K562 (cell line): Measurements from ENCODE around the gene WDR47. TPM values are rescaled to one million over a fixed set of nuclear protein-coding genes. Genes with fewer than 3 reads are reported as not detected.

Experiments used
- ARID1B ChIP-seq: fragments of 450-650 bp; IDR thresholded peaks from 2 replicates; pipeline ENCODE4 v1.6.1; 2016; ENCODE audit warnings: antibody characterized with exemption, mild to moderate bottlenecking, inconsistent platforms
- ATF4 ChIP-seq: fragments of 450-650 bp; formaldehyde crosslinking; IDR thresholded peaks from 2 replicates; pipeline ENCODE4 v1.4.0; 2022; ENCODE audit warnings: mild to moderate bottlenecking, moderate library complexity
- BRD9 ChIP-seq: fragments of 450-650 bp; IDR thresholded peaks from 2 replicates; pipeline ENCODE4 v1.6.1; 2018; ENCODE audit warnings: low read depth; ENCODE audit not compliant: partially characterized antibody
- CBFA2T3 ChIP-seq: fragments of 450-650 bp; IDR thresholded peaks from 2 replicates; pipeline ENCODE4 v1.6.1; 2017
- CCAR2 ChIP-seq: fragments of 200-400 bp; formaldehyde crosslinking; IDR thresholded peaks from 2 replicates; pipeline ENCODE4 v1.6.1; 2017; ENCODE audit warnings: mild to moderate bottlenecking, low read depth, low read length
- DLX4 ChIP-seq: fragments of 250-450 bp; sonication (Bioruptor Pico); IDR thresholded peaks from 2 replicates; pipeline ENCODE4 v1.6.1; 2021; ENCODE audit warnings: mild to moderate bottlenecking
- ELK3 ChIP-seq: fragments of 450-650 bp; formaldehyde crosslinking; IDR thresholded peaks from 2 replicates; pipeline ENCODE4 v1.4.0; 2020; ENCODE audit warnings: mild to moderate bottlenecking
- KDM5B ChIP-seq: fragments of 200-600 bp; sonication (generic); IDR thresholded peaks from 2 replicates; pipeline ENCODE4 v1.6.1; 2012; ENCODE audit warnings: low read depth, mild to moderate bottlenecking, moderate library complexity, low read length, control low read depth, inconsistent platforms; ENCODE audit not compliant: insufficient replicate concordance
- NKRF ChIP-seq: fragments of 450-650 bp; IDR thresholded peaks from 2 replicates; pipeline ENCODE4 v1.6.1; 2016; ENCODE audit warnings: borderline replicate concordance
- PHF20 ChIP-seq: fragments of 450-650 bp; IDR thresholded peaks from 2 replicates; pipeline ENCODE4 v1.6.1; 2018; ENCODE audit not compliant: partially characterized antibody
- RNF219 ChIP-seq: fragments of 250-450 bp; sonication (Bioruptor Pico); IDR thresholded peaks from 2 replicates; pipeline ENCODE4 v1.5.0; 2022; ENCODE audit warnings: mild to moderate bottlenecking
- SMAD2 ChIP-seq: fragments of 150-350 bp; IDR thresholded peaks from 2 replicates; pipeline ENCODE4 v1.6.1; 2014; ENCODE audit warnings: low read depth, mild to moderate bottlenecking, low read length
- SMC3 ChIP-seq: conservative IDR thresholded peaks from 2 replicates; pipeline ENCODE4 v1.6.1; 2011; ENCODE audit warnings: low read depth, low read length, improper control_type of control experiment; ENCODE audit not compliant: insufficient read depth
- ZBTB11 ChIP-seq, 3 experiments: fragments of 200-800 bp in 1 of 3; fragments of 250-450 bp in 1 of 3; fragments of 450-650 bp in 1 of 3; sonication (Bioruptor Pico) in 1 of 3; sonication (Bioruptor generic) in 1 of 3; formaldehyde crosslinking in 1 of 3; IDR thresholded peaks; 2 replicates each; pipeline versions ENCODE4 v1.6.1 to v1.8.0; 2016 to 2022; ENCODE audit warnings: mild to moderate bottlenecking in 2 of 3, missing genetic modification characterization in 2 of 3, missing compliant biosample characterization in 1 of 3, moderate library complexity in 1 of 3
- ZKSCAN8 ChIP-seq: fragments of 200-800 bp; sonication (Bioruptor generic); IDR thresholded peaks from 2 replicates; pipeline ENCODE4 v1.6.1; 2016; ENCODE audit warnings: missing genetic modification characterization, missing compliant biosample characterization
- ZNF699 ChIP-seq: fragments of 250-450 bp; sonication (Bioruptor Pico); IDR thresholded peaks from 2 replicates; pipeline ENCODE4 v1.8.0; 2021; ENCODE audit warnings: mild to moderate bottlenecking, moderate library complexity; ENCODE audit not compliant: insufficient replicate concordance
- polyA plus RNA-seq, 8 experiments: library from polyadenylated mRNA; depleted of rRNA in 4 of 8; stranded (reverse) in 5 of 8; unstranded in 3 of 8; fragments of >200 nt; fragmentation: Nextera tagmentation in 2 of 8; fragmentation: Illumina TruSeq in 1 of 8; extraction: Ambion mirVana in 2 of 8; extraction: Trizol in 1 of 8; gene quantifications; 2 replicates each; pipeline versions ENCODE4 v1.2.1 to v1.2.3, GENCODE V29; 2011 to 2014; ENCODE audit warnings: inconsistent platforms in 1 of 8, missing spikeins in 1 of 8
- total RNA-seq, 7 experiments: library from RNA; depleted of rRNA in 6 of 7; stranded (reverse); fragments of >200 nt in 6 of 7; fragmentation: Illumina TruSeq in 2 of 7; extraction: Trizol in 2 of 7; gene quantifications; 2 replicates each; pipeline versions ENCODE4 v1.2.1 to v1.2.3, GENCODE V29; 2011 to 2021; ENCODE audit warnings: low replicate concordance in 1 of 7

WDR47 gene
- total and polyA plus RNA-seq, 9 of the 15 experiments (the other 6 are each of a cell fraction or from before 2014, with no cell fraction given) = 1.3 to 10.1 (median 4.9) TPM

- no peak for TF ChIP-seq ZNF699 (CRISPR knock-in tag)
- TF ChIP-seq NKRF = peak; percentile 41
- TF ChIP-seq DLX4 = no peak
- TF ChIP-seq CCAR2 = no peak
- no peak for TF ChIP-seq SMC3
- TF ChIP-seq BRD9 = no peak
- no peak for TF ChIP-seq ARID1B
- TF ChIP-seq CBFA2T3 = no peak
- TF ChIP-seq ZKSCAN8 (CRISPR knock-in tag) = no peak
- TF ChIP-seq PHF20 = no peak
- no peak for TF ChIP-seq RNF219 (CRISPR knock-in tag)
- no peak for TF ChIP-seq ATF4 (CRISPR knock-in tag)
- no peak for TF ChIP-seq ELK3 (CRISPR knock-in tag)
- TF ChIP-seq SMAD2 = no peak
- no peak for TF ChIP-seq KDM5B
- peak in 1 of 3 experiments; percentile 80; a peak in 2 of 6 replicates for TF ChIP-seq ZBTB11 (CRISPR knock-in tag; IDR thresholded peaks at IDR 0.05)
These were observed 49.4 kb upstream of the WDR47 start (continued) for GRCh38 chr1:109091078-109091838.
